SHP77 treated with DMSO at 0.1 percent for 48 hours (cell line): ENCODE results near the gene TNRC6C.
"Not testable (repeated sequence)": the region's sequence is repeated elsewhere in the genome, so short reads cannot be mapped to it uniquely, and the experiment has no call there.

ENCODE experiments used
- DNase-seq: peaks from one replicate; lab custom pipeline; 2025; lab: John Stamatoyannopoulos, UW

The TNRC6C gene

GRCh38 chr17:78044280-78044835, 85.9 kb downstream of the TNRC6C start:
- DNase-seq: no peak

- DNase-seq: no peak
These were observed 86.8 kb downstream of the TNRC6C start for GRCh38 chr17:78045316-78045715.

GRCh38 chr17:78046923-78047322, 88.4 kb downstream of the TNRC6C start:
- DNase-seq: no peak

GRCh38 chr17:78048346-78049292, 90.1 kb downstream of the TNRC6C start:
- DNase-seq: no peak

- DNase-seq: no peak
These were observed 91.1 kb downstream of the TNRC6C start for GRCh38 chr17:78049609-78050008.

- DNase-seq: no peak
These were observed 92.9 kb downstream of the TNRC6C start for GRCh38 chr17:78051186-78051972.

GRCh38 chr17:78053777-78054468, 95.4 kb downstream of the TNRC6C start:
- no peak for DNase-seq

- DNase-seq: no peak
These were observed 98.7 kb downstream of the TNRC6C start for GRCh38 chr17:78057113-78057740.

GRCh38 chr17:78058001-78058400, 99.5 kb downstream of the TNRC6C start:
- no peak for DNase-seq

GRCh38 chr17:78058581-78058980, 100.1 kb downstream of the TNRC6C start:
- DNase-seq: no peak

GRCh38 chr17:78062596-78062995, 104.1 kb downstream of the TNRC6C start:
- DNase-seq: no peak

GRCh38 chr17:78063489-78063888, 105.0 kb downstream of the TNRC6C start:
- DNase-seq: no peak

- DNase-seq: no peak
These were observed 106.2 kb downstream of the TNRC6C start for GRCh38 chr17:78064708-78065107.

GRCh38 chr17:78066976-78067375, 108.5 kb downstream of the TNRC6C start:
- not testable (repeated sequence) for DNase-seq

GRCh38 chr17:78069695-78070094, 111.2 kb downstream of the TNRC6C start:
- no peak for DNase-seq

GRCh38 chr17:78072961-78073360, 114.5 kb downstream of the TNRC6C start:
- DNase-seq: no peak

- no peak for DNase-seq
These were observed 116.5 kb downstream of the TNRC6C start for GRCh38 chr17:78075011-78075410.

GRCh38 chr17:78075545-78075944, 117.0 kb downstream of the TNRC6C start:
- no peak for DNase-seq

- no peak for DNase-seq
These were observed 120.8 kb downstream of the TNRC6C start for GRCh38 chr17:78079253-78079652.

- DNase-seq: peak; percentile 58
These were observed 123.0 kb downstream of the TNRC6C start for GRCh38 chr17:78081551-78081950.

GRCh38 chr17:78082355-78082872, 123.9 kb downstream of the TNRC6C start:
- DNase-seq: not testable (repeated sequence)
